Kidney (tissue), 14 donors: ENCODE measurements around the gene GNG7. TPM values are rescaled to one million over a fixed set of nuclear protein-coding genes. Genes with fewer than 3 reads are reported as not detected.

Experiments used
- DNase-seq, 5 donors: peaks; one replicate each; pipeline ENCODE4 v3.0.0-alpha.2; 2013 to 2020
- FAIRE-seq: peaks from 2 replicates; lab custom pipeline; 2012; peaks lifted over from hg19 to GRCh38; lab: Jason Lieb, UNC
- H3K27ac ChIP-seq, 2 donors: one replicate each; pipeline ENCODE4 v1.7.0; 2013; ENCODE audit warnings: low read depth in 2 of 2, low read length in 2 of 2, inconsistent platforms in 1 of 2
- H3K27me3 ChIP-seq: one replicate; pipeline ENCODE4 v1.7.1; 2013; ENCODE audit warnings: low read length, inconsistent platforms; ENCODE audit not compliant: control insufficient read depth, insufficient read depth
- H3K36me3 ChIP-seq, 3 donors: one replicate each; pipeline versions ENCODE4 v1.7.0 to v1.7.1; 2013; ENCODE audit warnings: low read length in 3 of 3, control low read depth in 1 of 3, inconsistent platforms in 1 of 3; ENCODE audit not compliant: insufficient read depth in 3 of 3, control insufficient read depth in 2 of 3
- H3K4me1 ChIP-seq, 3 donors: one replicate each; pipeline versions ENCODE4 v1.7.0 to v1.7.1; 2013; ENCODE audit warnings: low read length in 3 of 3, inconsistent platforms in 1 of 3, low read depth in 1 of 3; ENCODE audit not compliant: control insufficient read depth in 2 of 3, insufficient read depth in 2 of 3
- H3K4me3 ChIP-seq, 3 donors: one replicate each; pipeline versions ENCODE4 v1.7.0 to v1.8.1; 2013; ENCODE audit warnings: low read length in 3 of 3, control low read depth in 1 of 3, inconsistent platforms in 1 of 3
- H3K9ac ChIP-seq, 3 donors: one replicate each; pipeline versions ENCODE4 v1.7.0 to v1.7.1; 2013; ENCODE audit warnings: low read length in 3 of 3, control low read depth in 1 of 3, inconsistent platforms in 1 of 3
- H3K9me3 ChIP-seq, 3 donors: one replicate each; pipeline versions ENCODE4 v1.7.0 to v1.7.1; 2013; ENCODE audit warnings: low read length in 3 of 3, control low read depth in 1 of 3, inconsistent platforms in 1 of 3; ENCODE audit not compliant: control insufficient read depth in 2 of 3, insufficient read depth in 1 of 3
- intact Hi-C: fragments of 100-400 bp; cut with DNase I; formaldehyde crosslinking; loops from one replicate; pipeline ENCODE4 v1.11.1; 2022
- polyA plus RNA-seq: library from polyadenylated mRNA; stranded (reverse); fragments of 350-450 nt; fragmentation: Illumina TruSeq; extraction: RNeasy Lipid Tissue Mini Kit (QIAGEN cat#74804); gene quantifications from one replicate; pipeline ENCODE4 v1.2.3, GENCODE V29; 2014; ENCODE audit warnings: low read depth, low replicate concordance; ENCODE audit not compliant: insufficient read depth
- total RNA-seq: library from RNA; stranded (reverse); fragmentation: NEBNext Ultra II Directional; extraction: Animal tissue kit (Norgen Biotek cat#: 25700); gene quantifications from one replicate; pipeline ENCODE4 v1.2.1, GENCODE V29; 2021
- TF ChIP-seq, protein P1 (sequence below): IDR thresholded peaks from 3 replicates; pipeline ENCODE4 v1.5.1; 2012; ENCODE audit warnings: mild to moderate bottlenecking, moderate library complexity, borderline replicate concordance; ENCODE audit not compliant: insufficient read depth; ENCODE audit errors: extremely low read depth
- donor health status: control.
- donor health status: control.
- donor health status: control.
- donor health status: control.
- donor health status: control.
- donor health status: DM: yes; HTN: yes; CAD: no.
- donor health status: Normal renal cell carcinoma (clear cell type).

Gene GNG7
- total and polyA plus RNA-seq, 2 donors from 2014 or later = 9.9 to 13.4 TPM

GRCh38 chr19:2600914-2601870, 101.3 kb downstream of the GNG7 start:
- Histone ChIP-seq H3K27me3 (no peaks in the 10 kb centered on the region), H3K36me3 (no peaks in the 10 kb centered on the region), H3K9me3 (no peaks in the 10 kb centered on the region), H3K4me1 (peaks cover 0 to 5% (median 0%) of the 10 kb centered on the region in 3 donors), H3K27ac (no peak overlapping the region), H3K9ac (no peak overlapping the region), H3K4me3 (no peak overlapping the region)
- DNase-seq (peak in 1 of 5 donors; percentile 37), FAIRE-seq (no peak)
- TF ChIP-seq, protein P1, sequence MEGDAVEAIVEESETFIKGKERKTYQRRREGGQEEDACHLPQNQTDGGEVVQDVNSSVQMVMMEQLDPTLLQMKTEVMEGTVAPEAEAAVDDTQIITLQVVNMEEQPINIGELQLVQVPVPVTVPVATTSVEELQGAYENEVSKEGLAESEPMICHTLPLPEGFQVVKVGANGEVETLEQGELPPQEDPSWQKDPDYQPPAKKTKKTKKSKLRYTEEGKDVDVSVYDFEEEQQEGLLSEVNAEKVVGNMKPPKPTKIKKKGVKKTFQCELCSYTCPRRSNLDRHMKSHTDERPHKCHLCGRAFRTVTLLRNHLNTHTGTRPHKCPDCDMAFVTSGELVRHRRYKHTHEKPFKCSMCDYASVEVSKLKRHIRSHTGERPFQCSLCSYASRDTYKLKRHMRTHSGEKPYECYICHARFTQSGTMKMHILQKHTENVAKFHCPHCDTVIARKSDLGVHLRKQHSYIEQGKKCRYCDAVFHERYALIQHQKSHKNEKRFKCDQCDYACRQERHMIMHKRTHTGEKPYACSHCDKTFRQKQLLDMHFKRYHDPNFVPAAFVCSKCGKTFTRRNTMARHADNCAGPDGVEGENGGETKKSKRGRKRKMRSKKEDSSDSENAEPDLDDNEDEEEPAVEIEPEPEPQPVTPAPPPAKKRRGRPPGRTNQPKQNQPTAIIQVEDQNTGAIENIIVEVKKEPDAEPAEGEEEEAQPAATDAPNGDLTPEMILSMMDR = no peak
- intact Hi-C loops = no loop called here

GRCh38 chr19:2594319-2594718, 108.2 kb downstream of the GNG7 start:
- peaks cover 0 to 4% (median under 1%) of the 10 kb centered on the region in 3 donors for H3K4me1 ChIP-seq
- no peaks in the 10 kb centered on the region for H3K9me3 ChIP-seq
- DNase-seq = no peak
- TF ChIP-seq, protein P1 = no peak
- no peaks in the 10 kb centered on the region for H3K27me3 ChIP-seq
- H3K36me3 ChIP-seq = no peaks in the 10 kb centered on the region
- no peak overlapping the region for H3K27ac ChIP-seq
- intact Hi-C loops = no loop called here
- FAIRE-seq = no peak
- no peak overlapping the region for H3K4me3 ChIP-seq
- no peak overlapping the region for H3K9ac ChIP-seq

DNA sequence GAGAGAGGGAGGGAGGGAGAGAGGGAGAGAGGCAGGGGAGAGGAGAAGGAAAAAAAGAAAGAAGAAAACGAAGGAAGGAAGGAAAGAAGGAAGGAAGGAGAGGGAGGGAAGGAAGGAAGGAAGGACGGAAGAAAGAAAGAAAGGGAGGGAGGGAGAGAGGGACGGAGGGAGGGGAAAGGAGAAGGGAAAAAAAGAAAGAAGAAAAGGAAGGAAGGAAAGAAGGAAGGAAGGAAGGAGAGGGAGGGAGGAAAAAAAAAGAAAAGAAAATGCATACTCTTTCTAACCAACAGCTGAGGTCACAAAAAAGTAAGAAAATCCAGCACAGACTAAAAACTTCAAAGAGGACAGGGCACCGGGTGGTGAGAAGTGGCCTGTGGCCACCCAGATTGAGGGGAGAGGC, 109.7 kb downstream of the GNG7 start:
- no peak overlapping the region for H3K9ac ChIP-seq
- H3K36me3 ChIP-seq = no peaks in the 10 kb centered on the region
- H3K27ac ChIP-seq = no peak overlapping the region
- no peak overlapping the region for H3K4me3 ChIP-seq
- TF ChIP-seq, protein P1 = no peak
- H3K27me3 ChIP-seq = no peaks in the 10 kb centered on the region
- peaks cover 0 to 9% (median 5%) of the 10 kb centered on the region in 3 donors for H3K4me1 ChIP-seq
- FAIRE-seq (no peak), DNase-seq (no peak)
- intact Hi-C loops = no loop called here
- no peaks in the 10 kb centered on the region for H3K9me3 ChIP-seq
